ENCODE results near the gene ZBTB32.
A peak's percentile ranks its signal among the peaks of the same experiment; 100 is the strongest.

ZBTB32 gene

DNA sequence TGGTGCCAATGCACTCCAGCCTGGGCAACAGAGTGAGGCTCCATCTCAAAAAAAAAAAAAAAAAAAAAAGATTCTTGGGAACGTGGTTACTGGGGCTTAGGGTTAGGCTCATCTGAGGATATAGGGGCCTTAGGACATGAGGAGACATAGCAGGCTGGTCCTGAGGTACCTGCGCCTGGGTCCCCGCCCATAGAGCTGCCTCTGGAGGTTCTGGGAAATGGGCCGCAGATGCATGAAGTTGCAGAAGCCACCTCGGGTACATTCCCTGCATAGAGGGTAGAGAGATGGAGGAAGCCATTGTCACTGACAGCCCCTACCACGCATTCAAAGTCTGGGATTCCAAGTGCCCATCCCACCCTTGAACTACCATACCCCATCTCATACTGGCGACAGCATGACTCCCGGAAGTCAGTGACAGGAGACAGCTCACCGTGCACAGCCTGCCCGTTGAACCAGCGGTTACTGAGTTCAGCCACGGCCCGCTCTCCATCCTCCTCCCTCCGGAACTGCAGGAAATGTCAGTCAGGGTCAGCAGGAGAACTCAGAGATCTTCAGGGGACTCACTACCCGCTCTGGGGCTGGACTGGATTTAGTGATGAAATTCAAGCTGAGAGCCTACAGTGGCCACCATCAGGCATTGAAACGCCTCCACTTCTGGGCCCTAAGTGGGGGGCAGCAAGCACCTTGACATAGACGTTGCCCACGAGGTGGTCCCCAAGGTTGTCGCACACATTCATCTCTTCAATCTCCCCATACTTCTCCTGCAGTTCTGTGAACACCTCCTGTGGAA lies 39.5 kb downstream of the ZBTB32 start:
- no peak for DNase-seq (ENCODE audit: low read depth)
- no peak for TF ChIP-seq MYC (IDR thresholded peaks at IDR 0.05; ENCODE audit: low read depth, low read length)
- TF ChIP-seq, protein P1, sequence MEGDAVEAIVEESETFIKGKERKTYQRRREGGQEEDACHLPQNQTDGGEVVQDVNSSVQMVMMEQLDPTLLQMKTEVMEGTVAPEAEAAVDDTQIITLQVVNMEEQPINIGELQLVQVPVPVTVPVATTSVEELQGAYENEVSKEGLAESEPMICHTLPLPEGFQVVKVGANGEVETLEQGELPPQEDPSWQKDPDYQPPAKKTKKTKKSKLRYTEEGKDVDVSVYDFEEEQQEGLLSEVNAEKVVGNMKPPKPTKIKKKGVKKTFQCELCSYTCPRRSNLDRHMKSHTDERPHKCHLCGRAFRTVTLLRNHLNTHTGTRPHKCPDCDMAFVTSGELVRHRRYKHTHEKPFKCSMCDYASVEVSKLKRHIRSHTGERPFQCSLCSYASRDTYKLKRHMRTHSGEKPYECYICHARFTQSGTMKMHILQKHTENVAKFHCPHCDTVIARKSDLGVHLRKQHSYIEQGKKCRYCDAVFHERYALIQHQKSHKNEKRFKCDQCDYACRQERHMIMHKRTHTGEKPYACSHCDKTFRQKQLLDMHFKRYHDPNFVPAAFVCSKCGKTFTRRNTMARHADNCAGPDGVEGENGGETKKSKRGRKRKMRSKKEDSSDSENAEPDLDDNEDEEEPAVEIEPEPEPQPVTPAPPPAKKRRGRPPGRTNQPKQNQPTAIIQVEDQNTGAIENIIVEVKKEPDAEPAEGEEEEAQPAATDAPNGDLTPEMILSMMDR (IDR thresholded peaks at IDR 0.05; ENCODE audit: low read depth, low read length), result no peak
- TF ChIP-seq POLR2A (IDR thresholded peaks at IDR 0.05; ENCODE audit: extremely low read depth, insufficient read length), result no peak
- TF ChIP-seq, protein P2, sequence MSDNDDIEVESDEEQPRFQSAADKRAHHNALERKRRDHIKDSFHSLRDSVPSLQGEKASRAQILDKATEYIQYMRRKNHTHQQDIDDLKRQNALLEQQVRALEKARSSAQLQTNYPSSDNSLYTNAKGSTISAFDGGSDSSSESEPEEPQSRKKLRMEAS (IDR thresholded peaks at IDR 0.05; ENCODE audit: low read depth, low read length), result no peak
- no peak overlapping the region for H3K4me3 ChIP-seq (ENCODE audit: low read depth, low read length)

DNA sequence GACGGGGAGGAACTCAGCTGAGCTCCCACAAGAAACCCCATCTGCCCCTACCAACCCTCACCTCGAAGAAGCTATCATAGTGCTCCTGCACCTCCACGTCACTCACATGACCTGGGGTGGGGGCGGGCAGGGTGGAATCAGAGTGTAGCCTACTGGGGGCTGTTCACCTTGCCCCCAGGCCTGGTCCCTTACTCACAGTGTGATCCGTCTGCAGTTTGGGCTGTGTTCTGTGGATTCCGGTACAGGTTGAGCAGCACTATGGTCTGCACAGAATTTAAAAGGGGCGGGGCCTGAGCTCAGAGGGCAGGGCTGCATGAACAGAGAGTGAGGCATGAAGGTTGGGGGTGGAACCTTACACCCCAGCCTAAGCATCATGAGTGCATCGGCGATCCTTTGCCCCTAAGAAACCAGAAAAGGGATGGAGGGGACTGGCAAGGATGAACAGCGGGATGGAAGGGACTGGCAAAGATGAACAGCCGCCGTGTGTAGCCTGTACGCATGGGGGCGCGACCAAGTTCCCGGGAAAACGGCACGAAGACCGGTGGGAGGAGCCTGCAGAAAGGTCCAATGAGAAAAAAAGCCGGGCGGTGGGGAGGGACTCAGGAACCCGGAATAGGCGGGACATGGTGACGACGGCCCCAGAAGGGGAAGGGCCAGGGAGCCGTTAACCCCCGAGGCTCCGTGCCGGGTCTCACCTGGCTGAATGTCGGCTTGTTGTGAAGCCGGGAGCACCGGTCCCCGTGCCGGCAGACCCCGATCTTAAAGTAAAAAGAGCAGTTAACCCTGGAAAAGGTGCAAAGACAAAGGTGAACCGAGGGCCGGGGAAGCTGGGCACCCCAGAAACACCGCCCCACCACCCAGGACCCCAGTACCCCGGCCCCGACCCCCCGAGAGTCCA lies 40.3 kb downstream of the ZBTB32 start:
- DNase-seq (ENCODE audit: low read depth), result peak; percentile 91
- TF ChIP-seq POLR2A (IDR thresholded peaks at IDR 0.05; ENCODE audit: extremely low read depth, insufficient read length), result peak; percentile 42
- TF ChIP-seq, protein P1 (IDR thresholded peaks at IDR 0.05; ENCODE audit: low read depth, low read length), result no peak
- peak overlapping the region; percentile 66 for H3K4me3 ChIP-seq (ENCODE audit: low read depth, low read length)

DNA sequence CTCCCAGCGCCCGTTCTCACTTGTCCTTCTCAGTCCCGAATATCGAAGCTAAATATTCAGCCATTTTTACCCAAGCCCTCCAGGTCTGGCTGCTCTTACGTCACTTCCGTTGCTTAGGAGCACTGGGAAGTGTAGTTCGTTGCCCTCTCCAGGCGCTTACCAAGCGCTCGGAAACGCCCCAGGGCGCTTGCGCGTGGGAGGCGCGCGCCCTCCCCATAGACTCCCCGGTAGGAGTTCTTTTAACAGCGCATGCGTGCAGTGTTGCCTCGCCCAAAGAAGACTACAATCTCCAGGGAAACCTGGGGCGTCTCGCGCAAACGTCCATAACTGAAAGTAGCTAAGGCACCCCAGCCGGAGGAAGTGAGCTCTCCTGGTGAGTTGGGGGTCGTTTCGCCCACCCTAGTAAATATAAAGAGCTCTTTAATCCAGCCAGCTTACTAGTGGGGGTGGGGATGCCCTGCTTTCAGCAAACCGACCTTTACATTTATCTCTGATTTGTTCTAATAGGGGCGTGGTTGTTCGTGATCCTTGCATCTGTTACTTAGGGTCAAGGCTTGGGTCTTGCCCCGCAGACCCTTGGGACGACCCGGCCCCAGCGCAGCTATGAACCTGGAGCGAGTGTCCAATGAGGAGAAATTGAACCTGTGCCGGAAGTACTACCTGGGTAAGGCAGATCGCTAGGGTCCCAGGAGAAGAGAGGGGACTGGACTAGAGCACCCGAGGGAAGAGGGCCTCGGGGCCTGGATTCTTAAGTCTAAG lies 41.1 kb downstream of the ZBTB32 start, which contains the start of the genes PSENEN and U2AF1L4:
PSENEN (plus strand) TSS at position 324 of the 759 bp plus-strand sequence; CDS start at position 604, 280 bp downstream.
U2AF1L4 (minus strand) TSS at position 91 of the 759 bp plus-strand sequence; CDS start at position 64, 27 bp downstream.
- DNase-seq (ENCODE audit: low read depth), result peak; percentile 96
- TF ChIP-seq POLR2A (IDR thresholded peaks at IDR 0.05; ENCODE audit: extremely low read depth, insufficient read length) (no peak), MYC (IDR thresholded peaks at IDR 0.05; ENCODE audit: low read depth, low read length) (peak; percentile 31; the same call in 1 of the 2 replicates)
- peak within 1 kb of the TSS; percentile 86 for H3K4me3 ChIP-seq (ENCODE audit: low read depth, low read length)

DNA sequence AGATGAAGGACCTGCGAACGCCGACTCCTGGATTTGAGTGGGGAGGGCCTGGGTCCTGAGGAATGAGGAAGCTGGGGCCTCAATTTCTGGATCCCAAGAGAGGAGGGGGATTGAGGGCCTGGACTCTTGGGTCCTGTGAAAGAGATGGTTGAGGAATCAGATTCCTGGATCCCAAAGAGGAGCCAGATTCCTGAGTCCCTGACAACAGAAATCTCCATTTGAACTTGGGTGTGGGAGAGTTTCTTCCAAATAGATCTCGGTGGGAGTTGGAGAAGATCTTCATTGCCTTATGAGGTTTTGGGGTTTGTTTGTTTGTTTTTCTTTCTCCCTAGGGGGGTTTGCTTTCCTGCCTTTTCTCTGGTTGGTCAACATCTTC lies 41.7 kb downstream of the ZBTB32 start:
- H3K4me3 ChIP-seq (ENCODE audit: low read depth, low read length), result peak overlapping the region; percentile 86
- no peak for TF ChIP-seq POLR2A (IDR thresholded peaks at IDR 0.05; ENCODE audit: extremely low read depth, insufficient read length)
- no peak for TF ChIP-seq MYC (IDR thresholded peaks at IDR 0.05; ENCODE audit: low read depth, low read length)
- TF ChIP-seq, protein P1 (IDR thresholded peaks at IDR 0.05; ENCODE audit: low read depth, low read length), result no peak
- TF ChIP-seq, protein P2 (IDR thresholded peaks at IDR 0.05; ENCODE audit: low read depth, low read length), result no peak
- DNase-seq (ENCODE audit: low read depth), result no peak

DNA sequence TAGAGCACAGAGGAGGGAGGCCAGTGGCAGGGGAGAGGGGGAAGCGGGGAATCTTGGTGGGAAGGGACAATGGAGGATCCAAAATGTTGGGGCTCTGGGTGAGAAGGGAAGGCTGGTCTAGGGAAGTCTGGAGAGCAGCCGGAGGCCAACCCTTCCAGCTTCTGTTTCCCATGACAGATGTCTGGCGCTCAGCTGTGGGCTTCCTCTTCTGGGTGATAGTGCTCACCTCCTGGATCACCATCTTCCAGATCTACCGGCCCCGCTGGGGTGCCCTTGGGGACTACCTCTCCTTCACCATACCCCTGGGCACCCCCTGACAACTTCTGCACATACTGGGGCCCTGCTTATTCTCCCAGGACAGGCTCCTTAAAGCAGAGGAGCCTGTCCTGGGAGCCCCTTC lies 42.2 kb downstream of the ZBTB32 start:
- H3K4me3 ChIP-seq (ENCODE audit: low read depth, low read length), result peak overlapping the region; percentile 86
- TF ChIP-seq POLR2A (IDR thresholded peaks at IDR 0.05; ENCODE audit: extremely low read depth, insufficient read length) (no peak), MYC (IDR thresholded peaks at IDR 0.05; ENCODE audit: low read depth, low read length) (no peak)
- TF ChIP-seq, protein P2 (IDR thresholded peaks at IDR 0.05; ENCODE audit: low read depth, low read length), result no peak
- TF ChIP-seq, protein P1 (IDR thresholded peaks at IDR 0.05; ENCODE audit: low read depth, low read length), result no peak
- DNase-seq (ENCODE audit: low read depth), result no peak

Measured in NB4 (cell line).